ENCODE results near the gene LTB4R2.

Gene LTB4R2

DNA sequence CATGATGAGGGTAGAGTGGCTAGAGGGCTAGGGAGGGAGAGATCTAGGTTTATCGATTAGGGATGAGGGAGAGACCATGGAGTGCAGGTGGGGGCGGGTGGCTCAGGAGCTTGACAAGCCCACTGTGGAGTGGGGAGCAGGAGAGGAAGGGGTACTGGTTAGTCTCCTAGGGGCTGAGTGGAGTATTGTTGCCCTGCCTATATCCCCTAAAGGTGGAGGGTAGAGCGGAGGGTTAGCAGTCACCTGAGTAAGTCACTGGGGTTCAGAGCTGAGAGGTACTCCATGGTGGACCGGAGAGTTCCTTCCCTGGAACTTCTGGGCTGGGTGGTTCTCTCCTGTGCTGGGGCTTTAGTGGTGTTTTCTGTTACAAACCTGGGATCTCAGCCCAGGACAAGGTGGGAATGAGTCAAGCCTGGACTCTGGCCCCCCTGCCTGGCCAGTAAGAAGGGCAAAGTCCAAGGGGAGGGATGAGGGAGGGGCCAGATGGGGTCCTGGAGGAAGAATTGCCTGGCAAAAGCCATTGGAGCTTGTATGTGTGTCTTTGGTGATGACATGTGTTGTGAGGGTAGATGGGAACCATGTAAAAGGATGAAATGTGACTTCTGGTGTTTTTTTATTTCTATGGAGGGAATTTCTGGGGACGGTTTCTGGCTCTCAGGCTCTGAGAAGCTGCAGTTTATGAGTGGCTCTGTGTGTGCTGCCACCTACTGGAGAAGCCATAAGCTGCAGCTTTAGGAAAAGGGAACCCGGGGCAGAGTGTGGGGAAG, 2.2 kb upstream of the LTB4R2 start, which contains the start of gene CIDEB:
Gene CIDEB, minus strand, starts transcription at position 403 of the 767 bp plus-strand sequence. Its CDS starts 119 bp downstream, at position 284.
- Histone ChIP-seq H3K36me3 (replicated peaks) (peaks cover 36% of the 10 kb centered on the region), H3K27me3 (replicated peaks) (no peaks in the 10 kb centered on the region), H3K4me3 (ENCODE audit: low read depth, low read length) (no peak within 1 kb of the TSS), H3K27ac (no peak within 1 kb of the TSS)
- TF ChIP-seq CTCF (IDR thresholded peaks at IDR 0.05; ENCODE audit: low read depth, low read length, missing control alignments) = peak; percentile 98
- in situ Hi-C loops (cut with HindIII; ENCODE audit: low pct_ligation_motif_present, low sequenced_read_pairs) = no loop called here
- DNase-seq = peak; percentile 55

DNA sequence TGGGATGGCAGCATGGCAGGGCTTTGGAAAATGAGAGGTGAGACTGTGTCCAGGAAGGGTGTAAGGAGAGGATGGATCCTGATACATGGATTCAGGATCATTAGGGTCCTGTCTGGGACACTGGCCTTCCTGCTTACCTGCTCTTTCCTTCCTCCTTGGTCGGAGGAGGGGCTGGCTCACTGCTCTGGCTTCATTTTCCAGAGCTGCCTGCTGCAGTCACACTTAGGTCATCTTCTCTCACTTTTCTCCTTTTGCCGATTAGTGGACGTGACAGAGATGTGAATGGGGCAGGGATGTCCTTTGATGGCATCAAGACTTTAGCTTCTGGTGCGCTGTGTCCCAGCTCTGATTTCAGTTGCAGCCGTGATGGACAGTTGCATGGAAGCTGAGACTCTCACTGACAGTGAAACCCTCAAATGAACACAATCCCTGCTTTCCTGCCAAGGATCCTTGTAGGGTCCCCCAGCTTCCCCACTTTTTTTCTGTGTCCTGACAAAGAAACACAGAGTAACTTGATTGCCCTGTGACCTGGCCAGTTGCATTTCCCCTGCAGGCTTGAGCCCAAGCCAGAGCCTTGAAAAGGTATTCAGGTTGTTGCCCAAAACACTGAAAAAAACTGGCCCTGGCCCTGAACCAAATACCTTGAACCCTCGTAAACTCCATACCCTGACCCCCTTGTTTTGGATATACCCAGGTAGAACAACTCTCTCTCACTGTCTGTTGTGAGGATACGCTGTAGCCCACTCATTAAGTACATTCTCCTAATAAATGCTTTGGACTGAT, 1.4 kb upstream of the LTB4R2 start:
- TF ChIP-seq CTCF (IDR thresholded peaks at IDR 0.05; ENCODE audit: low read depth, low read length, missing control alignments) = no peak
- Histone ChIP-seq H3K27me3 (replicated peaks) (no peaks in the 10 kb centered on the region), H3K36me3 (replicated peaks) (peaks cover 30% of the 10 kb centered on the region), H3K27ac (no peak overlapping the region), H3K4me3 (ENCODE audit: low read depth, low read length) (no peak overlapping the region)
- no peak for DNase-seq
- in situ Hi-C loops (cut with HindIII; ENCODE audit: low pct_ligation_motif_present, low sequenced_read_pairs) = no loop called here

DNA sequence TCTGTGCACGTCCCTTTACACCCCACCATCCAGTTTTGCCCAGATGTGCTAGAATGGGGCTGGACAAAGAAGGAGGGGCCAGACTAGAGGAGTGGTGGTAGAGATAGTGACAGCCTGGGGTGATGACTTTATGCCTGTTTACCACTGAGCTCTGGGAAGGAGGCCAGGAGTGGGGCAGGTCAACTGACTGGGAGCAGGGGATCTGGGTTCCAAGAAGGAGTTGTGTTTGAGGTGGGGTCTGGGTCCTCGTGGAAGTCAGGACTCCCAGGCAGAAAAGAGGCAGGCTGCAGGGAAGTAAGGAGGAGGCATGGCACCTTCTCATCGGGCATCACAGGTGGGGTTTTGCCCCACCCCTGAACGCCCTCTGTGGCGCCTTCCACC, 315 bp downstream of the LTB4R2 start:
- no peak overlapping the region for H3K27ac ChIP-seq
- in situ Hi-C loops (cut with HindIII; ENCODE audit: low pct_ligation_motif_present, low sequenced_read_pairs) = no loop called here
- no peak for DNase-seq

DNA sequence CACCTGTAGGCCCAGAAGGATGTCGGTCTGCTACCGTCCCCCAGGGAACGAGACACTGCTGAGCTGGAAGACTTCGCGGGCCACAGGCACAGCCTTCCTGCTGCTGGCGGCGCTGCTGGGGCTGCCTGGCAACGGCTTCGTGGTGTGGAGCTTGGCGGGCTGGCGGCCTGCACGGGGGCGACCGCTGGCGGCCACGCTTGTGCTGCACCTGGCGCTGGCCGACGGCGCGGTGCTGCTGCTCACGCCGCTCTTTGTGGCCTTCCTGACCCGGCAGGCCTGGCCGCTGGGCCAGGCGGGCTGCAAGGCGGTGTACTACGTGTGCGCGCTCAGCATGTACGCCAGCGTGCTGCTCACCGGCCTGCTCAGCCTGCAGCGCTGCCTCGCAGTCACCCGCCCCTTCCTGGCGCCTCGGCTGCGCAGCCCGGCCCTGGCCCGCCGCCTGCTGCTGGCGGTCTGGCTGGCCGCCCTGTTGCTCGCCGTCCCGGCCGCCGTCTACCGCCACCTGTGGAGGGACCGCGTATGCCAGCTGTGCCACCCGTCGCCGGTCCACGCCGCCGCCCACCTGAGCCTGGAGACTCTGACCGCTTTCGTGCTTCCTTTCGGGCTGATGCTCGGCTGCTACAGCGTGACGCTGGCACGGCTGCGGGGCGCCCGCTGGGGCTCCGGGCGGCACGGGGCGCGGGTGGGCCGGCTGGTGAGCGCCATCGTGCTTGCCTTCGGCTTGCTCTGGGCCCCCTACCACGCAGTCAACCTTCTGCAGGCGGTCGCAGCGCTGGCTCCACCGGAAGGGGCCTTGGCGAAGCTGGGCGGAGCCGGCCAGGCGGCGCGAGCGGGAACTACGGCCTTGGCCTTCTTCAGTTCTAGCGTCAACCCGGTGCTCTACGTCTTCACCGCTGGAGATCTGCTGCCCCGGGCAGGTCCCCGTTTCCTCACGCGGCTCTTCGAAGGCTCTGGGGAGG, 985 bp downstream of the LTB4R2 start, which contains the start of gene LTB4R:
Gene LTB4R, plus strand, starts transcription at position 857 of the 959 bp plus-strand sequence. CDS start 4,150 bp downstream, outside the sequence.
- peak; percentile 36 for DNase-seq
- no peak within 1 kb of the TSS for H3K27ac ChIP-seq
- H3K4me3 ChIP-seq (ENCODE audit: low read depth, low read length) = peak within 1 kb of the TSS; percentile 45
- in situ Hi-C loops (cut with HindIII; ENCODE audit: low pct_ligation_motif_present, low sequenced_read_pairs) = no loop called here
- peaks cover 7% of the 10 kb centered on the region for H3K36me3 ChIP-seq (replicated peaks)
- peak; percentile 10 for TF ChIP-seq CTCF (IDR thresholded peaks at IDR 0.05; ENCODE audit: low read depth, low read length, missing control alignments)
- no peaks in the 10 kb centered on the region for H3K27me3 ChIP-seq (replicated peaks)

More for the DNA sequence above, 315 bp downstream of the LTB4R2 start:
- Histone ChIP-seq H3K4me3 (ENCODE audit: low read depth, low read length) (no peak overlapping the region), H3K36me3 (replicated peaks) (peaks cover 14% of the 10 kb centered on the region), H3K27me3 (replicated peaks) (no peaks in the 10 kb centered on the region)
- TF ChIP-seq CTCF (IDR thresholded peaks at IDR 0.05; ENCODE audit: low read depth, low read length, missing control alignments) = no peak

DNA sequence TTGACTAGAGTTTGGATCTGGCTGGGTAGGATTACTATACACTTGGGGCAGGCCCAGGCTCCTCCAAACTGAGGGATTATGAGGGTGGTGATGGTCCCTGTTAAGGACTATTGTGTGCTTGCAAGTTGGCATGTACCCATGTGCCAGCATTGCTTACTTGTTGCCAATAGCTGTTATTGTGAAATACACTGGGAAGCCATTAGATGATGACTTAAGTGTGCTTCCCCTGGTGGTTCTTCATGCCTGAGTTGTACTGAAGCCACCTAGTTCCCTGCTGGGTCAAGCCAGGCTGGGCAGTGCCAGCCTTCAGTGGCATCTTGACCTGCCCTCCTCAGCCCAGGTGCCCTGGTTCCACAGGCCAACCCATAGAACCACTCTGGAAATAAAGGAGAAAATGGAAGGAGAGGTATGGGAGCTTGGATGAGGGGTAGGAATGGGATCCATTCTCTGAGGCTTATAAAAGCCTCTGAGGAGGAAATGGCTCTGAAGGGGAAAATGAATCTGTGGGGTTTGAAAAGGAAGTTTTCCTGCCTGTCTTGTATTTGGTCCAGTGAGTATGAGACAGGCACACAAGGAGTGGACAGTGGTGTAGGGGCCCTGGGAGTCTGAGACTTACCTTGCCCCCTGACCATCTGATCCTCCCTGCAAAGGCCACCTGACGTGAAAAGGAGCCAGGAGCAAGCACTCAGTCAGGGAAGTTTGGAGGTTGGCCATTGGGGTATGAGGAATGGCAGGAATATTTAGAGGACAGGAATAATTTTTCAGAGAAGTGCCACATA, 2.1 kb downstream of the LTB4R2 start:
- Histone ChIP-seq H3K4me3 (ENCODE audit: low read depth, low read length) (no peak overlapping the region), H3K27ac (no peak overlapping the region), H3K36me3 (replicated peaks) (no peaks in the 10 kb centered on the region), H3K27me3 (replicated peaks) (no peaks in the 10 kb centered on the region)
- no peak for DNase-seq
- no peak for TF ChIP-seq CTCF (IDR thresholded peaks at IDR 0.05; ENCODE audit: low read depth, low read length, missing control alignments)
- in situ Hi-C loops (cut with HindIII; ENCODE audit: low pct_ligation_motif_present, low sequenced_read_pairs) = no loop called here
